Osteocyte (in vitro differentiated cells): Measurements from ENCODE around the gene KIAA1217. TPM values are rescaled to one million over a fixed set of nuclear protein-coding genes. Genes with fewer than 3 reads are reported as not detected.

Experiments used
- DNase-seq: peaks from one replicate; pipeline ENCODE4 v3.0.0; 2021; ENCODE audit warnings: mixed read lengths; ENCODE audit not compliant: unreplicated experiment; ENCODE audit errors: extremely low spot score
- H3K27ac Mint-ChIP-seq: one replicate; pipeline ENCODE4 v1.8.0; 2021; ENCODE audit warnings: mild to moderate bottlenecking, mixed read lengths; ENCODE audit not compliant: unreplicated experiment
- H3K27me3 Mint-ChIP-seq: one replicate; pipeline ENCODE4 v1.8.0; 2021; ENCODE audit warnings: mixed read lengths; ENCODE audit not compliant: unreplicated experiment
- H3K36me3 Mint-ChIP-seq: one replicate; pipeline ENCODE4 v1.8.0; 2021; ENCODE audit warnings: mixed read lengths; ENCODE audit not compliant: unreplicated experiment
- H3K4me1 Mint-ChIP-seq: one replicate; pipeline ENCODE4 v1.8.0; 2021; ENCODE audit warnings: mixed read lengths; ENCODE audit not compliant: unreplicated experiment
- H3K4me3 Mint-ChIP-seq: one replicate; pipeline ENCODE4 v1.8.0; 2021; ENCODE audit warnings: mild to moderate bottlenecking, moderate library complexity, mixed read lengths; ENCODE audit not compliant: unreplicated experiment
- H3K9me3 Mint-ChIP-seq: one replicate; pipeline ENCODE4 v1.8.0; 2021; ENCODE audit warnings: mixed read lengths; ENCODE audit not compliant: unreplicated experiment
- total RNA-seq: library from RNA; stranded (reverse); gene quantifications from 2 replicates; pipeline ENCODE4 v1.2.1, GENCODE V29; 2021
- TF ChIP-seq, protein P1 (sequence below): fragments of 200-600 bp; sonication (generic); IDR thresholded peaks from 2 replicates; pipeline ENCODE4 v1.5.0; 2021; ENCODE audit warnings: antibody characterized with exemption, mild to moderate bottlenecking, moderate library complexity

The KIAA1217 gene
- total RNA-seq, 1 donor from 2014 or later, result 2.8 TPM

DNA sequence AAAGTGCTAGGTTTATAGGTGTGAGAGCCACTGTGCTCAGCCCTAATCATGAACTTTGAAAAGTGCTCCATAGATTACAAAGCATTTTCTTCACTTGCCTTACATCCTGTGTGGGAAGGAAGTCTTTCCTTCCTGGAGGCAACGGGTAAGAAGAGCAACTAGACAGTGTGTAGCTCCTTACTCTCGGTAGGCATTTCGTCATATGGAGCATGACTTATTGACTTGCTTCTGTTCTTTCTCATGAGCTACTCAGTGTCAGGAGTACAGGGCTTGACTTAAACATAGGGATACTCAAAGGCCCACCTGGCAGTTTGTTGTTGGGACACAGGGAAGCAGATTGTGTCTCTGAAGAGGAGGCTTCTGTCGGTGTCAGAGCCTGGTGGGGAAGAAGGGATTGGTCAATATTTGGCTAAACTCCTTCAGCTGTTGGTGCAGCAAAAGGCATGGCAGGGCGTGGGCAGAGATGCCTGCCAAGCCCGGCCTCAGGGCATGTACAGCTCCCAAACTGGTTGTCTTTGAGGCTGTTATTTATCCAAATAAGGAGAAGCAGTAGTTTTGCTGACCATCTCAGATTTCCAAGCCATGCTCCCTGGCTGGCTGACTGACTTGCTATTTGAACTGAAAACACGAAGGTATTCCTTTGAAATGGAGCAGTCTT lies 248.9 kb downstream of the KIAA1217 start:
- no peaks in the 10 kb centered on the region for H3K9me3 Mint-ChIP-seq
- no peak overlapping the region for H3K4me3 Mint-ChIP-seq
- TF ChIP-seq, protein P1, sequence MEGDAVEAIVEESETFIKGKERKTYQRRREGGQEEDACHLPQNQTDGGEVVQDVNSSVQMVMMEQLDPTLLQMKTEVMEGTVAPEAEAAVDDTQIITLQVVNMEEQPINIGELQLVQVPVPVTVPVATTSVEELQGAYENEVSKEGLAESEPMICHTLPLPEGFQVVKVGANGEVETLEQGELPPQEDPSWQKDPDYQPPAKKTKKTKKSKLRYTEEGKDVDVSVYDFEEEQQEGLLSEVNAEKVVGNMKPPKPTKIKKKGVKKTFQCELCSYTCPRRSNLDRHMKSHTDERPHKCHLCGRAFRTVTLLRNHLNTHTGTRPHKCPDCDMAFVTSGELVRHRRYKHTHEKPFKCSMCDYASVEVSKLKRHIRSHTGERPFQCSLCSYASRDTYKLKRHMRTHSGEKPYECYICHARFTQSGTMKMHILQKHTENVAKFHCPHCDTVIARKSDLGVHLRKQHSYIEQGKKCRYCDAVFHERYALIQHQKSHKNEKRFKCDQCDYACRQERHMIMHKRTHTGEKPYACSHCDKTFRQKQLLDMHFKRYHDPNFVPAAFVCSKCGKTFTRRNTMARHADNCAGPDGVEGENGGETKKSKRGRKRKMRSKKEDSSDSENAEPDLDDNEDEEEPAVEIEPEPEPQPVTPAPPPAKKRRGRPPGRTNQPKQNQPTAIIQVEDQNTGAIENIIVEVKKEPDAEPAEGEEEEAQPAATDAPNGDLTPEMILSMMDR, result no peak
- peak overlapping the region; percentile 65 for H3K27ac Mint-ChIP-seq
- H3K36me3 Mint-ChIP-seq, result no peaks in the 10 kb centered on the region
- H3K4me1 Mint-ChIP-seq, result peaks cover 29% of the 10 kb centered on the region
- DNase-seq, result peak; percentile 86
- no peaks in the 10 kb centered on the region for H3K27me3 Mint-ChIP-seq

DNA sequence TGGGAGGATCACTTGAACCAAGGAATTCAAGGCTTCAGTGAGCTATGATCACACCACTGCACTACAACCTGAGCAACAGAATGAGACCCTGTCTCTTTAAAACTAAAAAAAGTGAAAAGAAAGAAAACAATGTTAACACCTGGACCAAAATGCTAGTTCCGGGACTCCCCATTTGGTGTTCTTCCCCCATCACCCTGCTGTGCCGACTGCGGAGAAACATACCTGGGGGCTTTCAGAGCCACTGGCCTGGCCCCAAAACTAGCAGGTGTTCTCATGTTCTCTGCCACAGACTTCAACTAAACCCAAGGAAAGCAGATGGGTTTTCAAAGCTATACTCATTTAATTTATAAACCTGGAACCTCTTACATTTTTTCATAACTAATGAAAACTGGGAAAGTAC lies 250.9 kb downstream of the KIAA1217 start:
- H3K4me1 Mint-ChIP-seq, result peaks cover 39% of the 10 kb centered on the region
- TF ChIP-seq, protein P1, result no peak
- H3K27ac Mint-ChIP-seq, result no peak overlapping the region
- H3K9me3 Mint-ChIP-seq, result no peaks in the 10 kb centered on the region
- DNase-seq, result no peak
- no peaks in the 10 kb centered on the region for H3K27me3 Mint-ChIP-seq
- no peak overlapping the region for H3K4me3 Mint-ChIP-seq
- no peaks in the 10 kb centered on the region for H3K36me3 Mint-ChIP-seq

DNA sequence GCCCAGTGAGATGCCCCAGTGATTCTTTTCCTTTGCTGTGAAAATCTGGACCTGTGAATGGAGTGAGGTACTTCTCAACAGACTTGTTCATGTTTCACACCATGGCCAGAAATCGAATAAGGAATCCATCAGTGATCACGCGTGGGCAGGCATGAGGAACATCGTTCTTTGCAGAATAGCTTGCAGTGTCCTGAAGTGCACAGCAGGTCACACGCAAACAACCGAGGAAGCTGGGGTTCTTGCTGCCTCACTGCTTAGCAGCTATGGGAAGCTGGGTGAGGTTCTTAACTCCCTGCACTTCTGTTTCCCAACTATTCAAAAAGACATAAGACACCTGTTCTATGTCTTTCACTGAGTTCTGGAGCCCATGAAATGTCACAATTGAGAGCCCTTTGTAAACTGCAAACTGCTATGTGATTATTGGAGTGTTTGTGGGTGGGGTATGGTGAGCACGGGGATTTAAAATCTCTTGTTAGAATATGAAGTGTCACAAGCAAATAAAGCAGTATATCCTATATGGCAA lies 253.4 kb downstream of the KIAA1217 start:
- Mint-ChIP-seq H3K27ac (no peak overlapping the region), H3K4me3 (no peak overlapping the region), H3K27me3 (no peaks in the 10 kb centered on the region), H3K4me1 (peaks cover 56% of the 10 kb centered on the region), H3K9me3 (no peaks in the 10 kb centered on the region), H3K36me3 (no peaks in the 10 kb centered on the region)
- DNase-seq, result no peak
- TF ChIP-seq, protein P1, result no peak

DNA sequence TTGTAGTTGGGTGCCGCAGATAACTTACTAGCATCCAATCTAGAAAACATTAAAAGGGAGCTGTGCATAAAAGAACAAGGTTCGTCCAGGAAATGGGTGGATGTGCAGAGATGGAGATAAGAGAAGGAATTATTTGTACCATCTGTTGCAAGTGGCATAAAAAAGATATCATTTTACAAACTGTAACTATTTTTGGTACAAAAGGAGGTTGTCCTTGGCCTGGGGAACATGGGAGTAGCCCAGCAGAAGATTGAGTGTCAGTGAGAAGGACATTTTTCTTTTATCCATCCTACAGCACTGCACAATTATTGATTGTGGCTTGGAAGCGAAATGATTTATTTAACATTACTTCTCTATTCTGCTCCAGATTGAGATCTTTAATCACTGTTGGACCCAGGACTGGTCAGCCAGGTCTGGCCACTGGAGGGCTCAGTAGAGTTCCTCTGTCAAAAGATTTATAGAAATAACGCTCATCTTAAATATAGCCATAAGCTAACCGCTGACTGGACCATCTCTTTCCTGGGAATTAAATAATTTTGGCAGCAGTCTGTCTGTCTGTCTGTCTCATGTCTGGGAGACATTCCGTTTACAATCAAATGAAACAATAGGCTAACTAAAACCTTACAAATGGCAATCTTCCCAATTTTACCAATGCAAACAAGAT lies 254.1 kb downstream of the KIAA1217 start:
- DNase-seq, result no peak
- TF ChIP-seq, protein P1, result peak; percentile 20
- H3K27ac Mint-ChIP-seq, result no peak overlapping the region
- H3K9me3 Mint-ChIP-seq, result no peaks in the 10 kb centered on the region
- no peaks in the 10 kb centered on the region for H3K27me3 Mint-ChIP-seq
- H3K4me1 Mint-ChIP-seq, result peaks cover 51% of the 10 kb centered on the region
- H3K36me3 Mint-ChIP-seq, result no peaks in the 10 kb centered on the region
- no peak overlapping the region for H3K4me3 Mint-ChIP-seq
